Activated naive CD4-positive, alpha-beta T cell treated with anti-CD3 and anti-CD28 coated beads, Interleukin-2, amount 50 U/mL, for 16 hours (primary cell): ENCODE data around the gene FGFBP1.
A peak's percentile ranks its signal among the peaks of the same experiment; 100 is the strongest.

Experiments
- DNase-seq: peaks from one replicate; pipeline ENCODE4 v3.0.0-alpha.2; 2020

FGFBP1 gene

DNA sequence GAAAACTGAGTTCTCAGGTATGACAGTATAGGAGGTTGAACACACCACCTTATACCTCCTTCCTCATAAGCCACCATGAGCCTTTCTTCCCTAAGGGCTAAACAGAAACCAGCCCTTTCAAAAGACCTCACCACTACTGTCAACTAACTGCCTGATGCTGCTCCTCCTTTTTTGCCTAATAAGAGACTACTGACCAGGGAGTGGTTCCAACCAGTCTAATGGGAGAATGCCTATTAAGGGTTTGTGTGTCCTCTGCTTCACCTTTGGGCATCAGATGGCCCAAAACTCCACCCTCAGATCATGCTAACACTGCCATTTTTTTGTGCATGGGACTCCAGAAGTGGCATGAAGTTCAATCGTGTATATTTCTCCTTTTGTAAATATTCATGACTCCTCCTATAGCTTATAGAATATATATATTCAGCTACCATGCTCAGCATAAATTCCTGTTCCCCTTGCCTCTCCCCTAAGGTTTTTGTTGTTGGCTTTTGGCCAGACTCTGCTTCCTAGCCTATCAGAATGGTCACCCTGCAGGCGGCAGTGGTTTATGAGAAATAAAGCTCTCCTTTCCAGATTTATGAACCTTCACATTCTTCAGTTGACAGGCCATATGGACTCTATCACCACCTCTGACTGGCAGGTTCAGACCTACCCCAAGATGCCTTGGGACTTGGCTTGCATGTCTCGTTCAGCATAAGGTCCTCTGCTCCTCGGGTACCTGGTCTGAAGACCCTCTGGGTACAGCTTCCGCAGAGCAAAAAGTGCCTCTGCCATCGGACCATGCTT is 28.2 kb downstream of the FGFBP1 start:
- no peak for DNase-seq

DNA sequence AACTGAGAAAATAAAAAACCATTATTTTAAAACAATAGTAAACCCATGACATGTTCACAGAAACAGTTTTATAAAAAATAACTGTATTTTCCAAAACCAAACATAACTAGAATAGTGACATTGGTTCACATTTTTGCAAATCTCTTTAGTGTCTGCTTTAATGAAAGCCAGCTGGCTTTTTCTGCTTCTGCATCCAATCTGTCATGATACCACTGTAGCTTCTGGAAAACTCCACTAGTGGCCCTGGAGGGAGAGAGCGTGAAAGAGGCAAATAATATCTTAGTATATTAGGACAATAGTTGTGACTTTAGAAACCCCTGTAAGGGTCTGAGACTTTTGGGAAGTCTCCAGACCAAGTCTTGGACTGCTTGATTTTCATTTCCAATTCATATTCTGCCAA is 31.1 kb downstream of the FGFBP1 start:
- no peak for DNase-seq

DNA sequence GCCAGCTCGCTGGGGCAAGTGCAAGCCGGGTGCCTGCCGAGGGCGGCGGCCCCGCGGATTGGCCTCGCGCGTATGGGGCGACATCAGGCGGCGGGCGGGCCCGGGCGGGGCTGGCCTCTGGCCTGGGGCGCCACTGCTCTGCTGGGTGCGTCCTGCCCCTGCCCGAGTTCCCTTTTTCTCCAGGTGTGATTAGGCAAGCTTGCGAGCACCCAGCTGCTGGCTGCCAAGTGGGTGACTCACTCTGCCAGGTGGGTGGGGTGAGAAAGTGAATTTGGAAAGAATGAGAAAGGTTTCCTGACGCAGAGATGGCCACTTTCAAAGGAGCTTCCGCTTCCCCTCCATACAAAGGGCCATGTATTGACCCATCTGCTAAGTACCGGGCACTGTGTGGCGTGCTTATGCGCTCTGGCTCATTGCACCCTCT is 32.5 kb downstream of the FGFBP1 start:
- peak; percentile 18 for DNase-seq

DNA sequence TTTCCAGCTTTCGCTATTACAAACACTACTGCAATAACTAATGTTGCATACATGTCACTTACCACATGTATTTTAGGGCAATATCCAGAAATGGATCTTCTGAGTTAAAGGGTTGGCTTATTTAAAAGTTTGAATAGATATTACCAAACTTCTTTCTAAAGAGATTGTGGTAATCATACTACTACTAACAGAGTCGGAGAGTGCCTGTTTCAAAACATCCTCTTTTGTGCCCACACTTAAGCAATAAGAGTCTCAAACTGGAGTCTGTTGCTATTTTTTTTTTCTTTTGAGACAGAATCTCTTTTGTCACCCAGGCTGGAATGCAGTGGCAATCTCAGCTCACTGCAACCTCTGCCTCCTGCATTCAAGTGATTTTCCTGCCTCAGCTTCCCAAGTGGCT is 35.8 kb downstream of the FGFBP1 start:
- no peak for DNase-seq

DNA sequence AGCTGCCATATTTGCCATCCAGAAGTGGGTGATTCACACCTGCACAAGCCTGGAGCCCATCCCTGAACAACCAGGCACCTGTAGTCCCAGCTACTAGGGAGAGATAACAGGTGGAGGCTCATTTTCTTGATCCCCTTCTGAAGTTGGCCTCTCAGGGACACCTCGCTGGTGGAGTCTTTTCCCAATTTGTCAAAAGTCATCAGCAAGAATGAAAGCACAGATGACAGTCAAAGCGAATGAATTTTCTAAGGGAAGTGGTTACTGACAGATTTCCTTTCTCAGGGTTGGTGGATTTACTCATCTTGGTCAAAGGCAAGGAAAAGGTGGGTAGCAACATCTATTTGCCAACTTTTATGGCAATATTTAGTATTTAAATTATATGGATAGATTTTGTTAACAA is 36.5 kb downstream of the FGFBP1 start:
- no peak for DNase-seq

DNA sequence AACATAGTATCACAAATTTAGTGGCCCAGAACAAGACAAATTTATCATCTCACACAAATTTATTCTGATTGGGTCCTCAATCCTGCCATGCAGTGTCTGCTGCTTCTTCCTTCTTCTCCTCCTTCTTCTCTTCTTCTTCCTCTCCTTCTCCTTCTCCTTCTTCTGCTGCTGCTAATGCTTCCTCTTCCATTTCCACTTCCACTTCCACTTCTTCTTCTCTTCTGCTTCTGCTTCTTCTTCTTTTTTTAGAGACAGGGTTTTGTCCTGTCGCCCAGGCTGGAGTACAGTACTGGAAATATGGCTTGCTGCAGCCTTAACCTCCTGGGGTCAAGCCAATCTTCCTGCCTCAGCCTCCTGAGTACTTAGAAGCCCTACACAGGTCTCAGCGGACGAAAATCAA is 37.5 kb downstream of the FGFBP1 start:
- no peak for DNase-seq

DNA sequence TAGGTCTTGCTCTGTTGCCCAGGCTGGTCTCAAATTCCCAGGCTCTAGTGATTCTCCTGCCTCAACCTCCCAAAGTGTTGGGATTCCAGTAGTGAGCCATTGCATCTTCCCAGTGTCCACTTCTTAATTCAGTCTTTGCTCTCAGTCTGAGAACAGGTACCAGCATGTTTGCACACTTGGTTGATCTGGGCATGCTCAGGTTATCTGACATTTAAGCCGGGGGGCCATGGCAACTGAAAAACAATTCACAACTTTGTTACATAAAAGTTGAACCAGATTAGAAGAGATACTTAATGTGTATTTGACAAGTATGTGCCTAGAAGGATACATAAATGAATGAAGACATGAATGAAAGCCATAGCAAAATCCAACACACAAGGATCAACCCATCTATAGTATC is 39.0 kb downstream of the FGFBP1 start:
- DNase-seq = no peak

DNA sequence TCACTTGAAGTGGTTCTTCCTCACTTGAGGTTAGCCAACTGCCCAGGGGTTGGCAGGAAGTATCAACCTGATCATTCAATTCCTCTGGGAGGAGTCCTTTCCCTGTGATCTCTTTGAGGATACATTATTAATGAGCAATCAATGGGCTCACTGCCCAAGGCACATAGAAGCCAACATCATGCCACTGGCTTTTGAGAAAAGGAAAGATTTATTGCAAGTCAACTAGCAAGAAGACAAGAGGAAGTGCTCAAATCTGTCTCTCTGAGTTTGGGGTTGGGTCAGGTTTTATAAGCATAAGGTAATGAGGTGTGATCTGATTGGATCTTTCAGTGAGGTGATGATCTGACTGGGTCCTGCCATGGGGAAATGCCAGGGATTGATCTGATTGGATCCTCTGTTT is 39.6 kb downstream of the FGFBP1 start:
- no peak for DNase-seq

DNA sequence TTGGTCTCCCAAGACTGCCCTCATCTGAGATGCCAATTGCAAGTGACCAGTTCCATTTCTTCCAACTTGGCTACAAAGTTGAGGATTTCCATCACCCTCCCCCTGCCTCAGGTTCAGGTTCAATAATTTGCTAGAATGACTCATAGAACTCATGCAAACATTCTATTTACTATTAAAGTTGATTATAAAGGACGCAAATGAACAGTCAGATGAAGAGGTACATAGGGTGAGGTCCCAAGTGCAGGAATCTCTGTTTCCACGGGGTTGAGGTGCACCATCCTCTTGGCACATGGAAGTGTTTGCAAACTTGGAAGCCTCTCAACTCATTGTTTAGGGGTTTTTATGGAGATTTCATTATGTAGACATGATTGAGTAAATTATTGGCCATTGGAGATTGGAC is 41.0 kb downstream of the FGFBP1 start:
- no peak for DNase-seq

DNA sequence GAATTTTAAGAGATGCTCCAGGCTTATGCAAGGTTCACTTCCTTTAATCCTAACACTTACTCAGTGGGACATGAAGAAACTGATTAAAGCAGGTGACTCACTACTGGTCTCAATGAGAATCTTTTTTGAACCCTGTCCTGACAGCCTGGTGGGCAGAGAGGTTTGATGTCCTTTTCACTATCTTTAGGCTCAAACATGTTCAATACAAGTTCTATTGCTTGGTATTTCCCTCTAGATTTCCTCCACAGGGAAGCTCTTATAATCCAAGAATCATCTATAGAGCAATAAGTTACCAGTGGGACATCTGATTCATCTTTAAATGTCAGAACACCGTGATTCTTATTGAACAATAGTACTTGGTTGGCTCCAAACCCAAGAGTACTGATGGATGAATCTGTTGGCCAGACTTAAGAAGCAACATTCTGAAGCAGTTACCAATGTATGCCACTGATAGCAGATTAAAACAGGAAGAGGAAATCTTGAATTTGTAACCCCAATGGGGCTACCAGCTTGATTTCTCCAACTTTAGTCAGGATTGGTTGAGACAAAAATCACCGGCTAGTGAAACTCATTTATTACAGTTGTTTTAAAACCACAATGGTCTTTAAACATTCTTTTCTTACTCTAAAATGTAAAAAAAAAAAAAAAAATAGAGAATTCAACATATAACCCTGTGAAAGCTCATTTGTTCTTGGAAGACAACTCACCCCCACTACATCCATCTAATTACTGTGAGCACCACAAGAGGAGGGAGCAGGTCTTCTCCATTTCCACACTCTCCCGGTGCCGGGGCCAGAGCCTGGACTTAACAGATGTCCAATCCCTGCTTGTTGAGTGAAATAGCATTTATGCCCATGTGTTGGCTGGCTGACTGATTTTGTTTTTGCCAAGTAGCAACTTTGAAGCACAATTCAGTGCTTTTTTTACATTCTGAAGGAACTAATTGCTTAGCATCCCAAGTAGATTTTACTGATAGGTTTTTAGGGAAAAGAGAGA is 43.3 kb downstream of the FGFBP1 start:
- no peak for DNase-seq

DNA sequence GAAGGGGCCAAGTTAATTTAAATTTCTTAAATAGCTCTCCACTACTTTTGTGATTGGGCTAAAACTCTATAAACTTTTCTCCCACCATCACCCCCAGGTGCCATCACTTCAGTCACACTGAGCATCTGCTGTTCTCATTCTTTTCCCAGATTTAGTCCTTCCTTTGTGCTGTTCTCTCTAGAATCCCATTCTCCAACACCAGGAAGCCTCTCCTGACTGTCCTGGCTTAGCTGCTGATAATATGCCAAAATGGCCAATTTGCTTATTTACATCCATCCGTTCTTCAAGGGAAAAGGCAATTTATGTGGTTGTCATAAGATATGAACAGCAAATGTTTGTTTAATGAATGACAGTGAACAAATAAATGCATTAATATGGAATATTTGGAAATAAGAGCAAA is 44.1 kb downstream of the FGFBP1 start:
- DNase-seq = no peak

DNA sequence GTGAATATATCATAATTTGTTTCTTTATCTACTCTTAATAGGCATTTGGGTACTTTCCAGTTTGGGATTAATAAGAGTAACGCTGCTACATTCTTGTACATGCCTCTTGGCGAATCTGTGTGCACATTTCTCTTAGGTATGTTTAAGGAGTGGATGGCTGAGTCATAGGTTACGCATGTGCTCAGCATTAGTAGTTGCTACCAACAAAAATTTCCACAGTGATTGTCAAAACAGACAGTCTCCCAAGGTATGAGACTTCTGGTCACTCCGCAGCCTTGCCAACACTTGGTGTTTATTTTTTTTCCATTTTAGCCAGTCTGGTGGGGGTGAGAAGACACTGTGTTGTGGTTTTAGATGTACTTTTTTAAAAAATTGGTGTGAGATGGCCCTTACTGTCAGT is 44.6 kb downstream of the FGFBP1 start:
- no peak for DNase-seq

DNA sequence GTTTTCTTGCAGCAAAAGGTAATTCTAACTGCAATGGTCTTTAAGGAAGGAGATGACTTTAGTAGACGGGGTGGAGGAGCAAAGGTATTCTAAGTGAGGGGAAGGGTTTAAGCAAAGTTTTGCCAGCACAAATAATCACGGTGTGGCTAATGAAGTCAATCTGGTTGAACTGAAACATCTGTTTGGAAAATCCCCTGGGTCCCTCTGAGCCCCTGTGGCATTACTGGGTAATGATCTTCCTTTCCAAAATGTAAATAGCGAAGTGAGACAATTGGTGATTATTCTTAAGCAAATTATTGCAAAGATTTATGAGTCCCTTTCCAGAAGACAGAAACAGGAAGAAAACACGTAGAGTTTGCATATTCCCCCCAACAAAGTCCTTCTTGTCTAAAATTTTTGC is 47.2 kb downstream of the FGFBP1 start:
- DNase-seq = no peak

DNA sequence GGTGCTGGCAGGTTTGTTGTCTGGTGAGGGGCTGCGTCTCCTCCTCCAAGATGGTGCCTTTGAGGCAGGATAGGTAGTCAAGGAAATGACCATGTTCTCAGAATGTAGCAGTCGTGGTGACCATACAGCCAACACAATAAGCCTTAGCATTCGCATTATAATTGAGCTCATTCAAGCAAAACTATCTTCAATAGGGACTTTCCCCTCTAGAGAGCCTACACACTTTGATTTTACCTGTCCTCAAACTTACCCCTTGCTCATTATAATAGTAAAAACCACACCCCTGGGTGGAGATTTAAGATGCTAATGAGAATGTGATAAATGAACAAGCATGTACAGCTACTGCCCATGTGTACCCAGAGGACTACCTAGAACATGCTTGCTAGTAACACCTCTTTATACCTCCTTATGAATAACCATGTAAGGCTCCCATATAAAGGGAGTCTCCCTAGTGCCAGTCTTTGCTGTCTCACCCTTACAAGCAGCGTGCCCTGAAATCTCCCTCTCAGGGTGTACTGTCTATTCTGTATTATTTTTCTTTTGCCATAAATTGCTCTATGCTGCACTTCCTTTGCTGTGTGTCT is 48.2 kb downstream of the FGFBP1 start:
- DNase-seq = no peak

DNA sequence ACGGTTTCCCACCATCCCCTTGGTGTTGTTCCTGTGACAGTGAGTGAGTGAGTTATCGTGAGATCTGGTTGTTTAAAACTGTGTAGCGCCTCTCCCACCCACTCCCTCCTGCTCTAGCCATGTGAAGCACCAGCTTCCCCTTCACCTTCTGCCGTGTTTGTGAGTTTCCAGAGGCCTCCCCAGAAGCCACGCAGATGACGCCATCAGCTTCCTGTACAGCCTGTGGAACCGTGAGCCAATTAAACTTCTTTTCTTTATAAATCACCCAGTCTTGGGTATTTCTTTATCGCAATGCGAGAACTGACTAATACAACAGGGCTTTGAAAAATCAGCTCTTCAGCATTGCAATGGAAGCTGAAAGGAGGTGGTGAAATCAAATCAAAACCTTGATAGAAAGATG is 50.0 kb downstream of the FGFBP1 start:
- no peak for DNase-seq
